NT2/D1 (cell line): Measurements from ENCODE around the gene VTI1A.

Source experiments
- YY1 ChIP-seq: IDR thresholded peaks from 2 replicates; pipeline ENCODE4 v1.6.1; 2011; ENCODE audit not compliant: insufficient read length, insufficient read depth
- ZNF274 ChIP-seq: IDR thresholded peaks from 2 replicates; pipeline ENCODE4 v1.6.1; 2011; ENCODE audit warnings: mild to moderate bottlenecking, low read depth, low read length

- no peak for TF ChIP-seq ZNF274
- TF ChIP-seq YY1: no peak
These were observed 156.0 kb downstream of the VTI1A start for GRCh38 chr10:112603062-112603461.
